ENCODE results near the gene FARSB. TPM values are rescaled to one million over a fixed set of nuclear protein-coding genes. Genes with fewer than 3 reads are reported as not detected.
"Not testable (repeated sequence)": the region's sequence is repeated elsewhere in the genome, so short reads cannot be mapped to it uniquely, and the experiment has no call there.

FARSB gene
- 10 to 100 TPM; 56.3 to 58.5 TPM for total RNA-seq

DNA sequence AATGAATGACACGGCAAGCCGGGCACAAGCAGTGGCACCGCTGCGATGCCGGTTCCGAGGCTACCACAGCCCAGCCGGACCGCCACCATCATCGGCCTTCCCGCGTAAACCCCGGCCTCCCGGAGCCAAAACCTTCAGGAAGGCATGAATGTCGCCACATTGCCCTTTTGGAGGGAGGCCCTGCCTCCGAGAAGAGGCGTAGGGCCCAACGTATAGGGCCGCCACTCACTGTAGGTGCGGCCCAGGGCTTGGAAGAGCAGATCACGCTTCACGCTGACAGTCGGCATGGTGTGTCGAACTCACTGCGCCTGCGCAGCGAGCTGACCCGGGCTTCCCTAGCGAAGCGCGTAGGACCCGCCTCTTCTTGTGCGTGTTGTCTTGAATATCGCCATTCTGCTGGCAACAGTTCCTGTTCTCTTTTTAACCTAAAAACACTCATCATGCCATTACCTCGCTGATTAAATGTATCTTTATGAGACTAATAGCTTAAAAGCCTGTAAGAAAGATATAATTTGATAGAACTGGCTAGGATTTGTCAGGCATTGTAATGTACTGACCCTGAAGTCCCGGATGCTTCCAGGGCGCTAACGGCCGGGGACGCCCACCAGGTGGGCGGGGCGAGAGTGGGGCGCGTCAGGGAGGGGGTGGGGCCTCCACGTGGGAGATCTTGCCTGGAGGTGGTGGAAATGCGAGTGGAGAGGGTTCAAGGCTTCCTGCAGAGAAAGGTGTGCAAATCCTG is at the start of gene FARSB:
Gene FARSB, minus strand, starts transcription at position 306 of the 739 bp plus-strand sequence. Its CDS starts 19 bp downstream, at position 287.
- ChIA-PET CTCF (interaction anchor here (0.6 to 1.2 kb wide), 2 partner anchors 36 to 631 kb away, joined by 3 to 4 read pairs; no protein-coding TSS in a partner anchor), POLR2A (interaction anchor here (0.6 kb wide), 2 partner anchors 207 to 932 kb away, joined by 3 read pairs; no protein-coding TSS in a partner anchor)
- Mint-ChIP-seq H3K4me3 (peak within 1 kb of the TSS; percentile 97), H3K27me3 (no peaks in the 10 kb centered on the region), H3K9me3 (ENCODE audit: low read depth) (no peaks in the 10 kb centered on the region), H3K4me1 (peaks cover 38% of the 10 kb centered on the region), H3K36me3 (ENCODE audit: low read depth) (peaks cover 20% of the 10 kb centered on the region), H3K27ac (peak within 1 kb of the TSS; percentile 95)
- ATAC-seq (peak; percentile 92), DNase-seq (peak; percentile 96)
- intact Hi-C loops (cut with DNase I, micrococcal nuclease) = loop anchor here in 1 of 2 experiments (1.0 to 10.0 kb wide), 10 partner anchors 34 to 1919 kb away; partner anchors contain the start of genes AP1S3, EPHA4 and SGPP2

GRCh38 chr2:222703886-222704285 is 48.0 kb upstream of the FARSB start:
- no peaks in the 10 kb centered on the region for H3K9me3 Mint-ChIP-seq (ENCODE audit: low read depth)
- no peak overlapping the region for H3K4me3 Mint-ChIP-seq
- ChIA-PET CTCF (interaction anchor here (0.7 to 1.6 kb wide), 5 partner anchors 9 to 441 kb away, joined by 3 to 6 read pairs (median 3); no protein-coding TSS in a partner anchor), POLR2A (no interaction called here)
- peaks cover 22% of the 10 kb centered on the region for H3K4me1 Mint-ChIP-seq
- DNase-seq = no peak
- no peak overlapping the region for H3K27ac Mint-ChIP-seq
- H3K36me3 Mint-ChIP-seq (ENCODE audit: low read depth) = no peaks in the 10 kb centered on the region
- peaks cover 23% of the 10 kb centered on the region for H3K27me3 Mint-ChIP-seq
- no peak for ATAC-seq
- intact Hi-C loops (cut with DNase I, micrococcal nuclease) = no loop called here

DNA sequence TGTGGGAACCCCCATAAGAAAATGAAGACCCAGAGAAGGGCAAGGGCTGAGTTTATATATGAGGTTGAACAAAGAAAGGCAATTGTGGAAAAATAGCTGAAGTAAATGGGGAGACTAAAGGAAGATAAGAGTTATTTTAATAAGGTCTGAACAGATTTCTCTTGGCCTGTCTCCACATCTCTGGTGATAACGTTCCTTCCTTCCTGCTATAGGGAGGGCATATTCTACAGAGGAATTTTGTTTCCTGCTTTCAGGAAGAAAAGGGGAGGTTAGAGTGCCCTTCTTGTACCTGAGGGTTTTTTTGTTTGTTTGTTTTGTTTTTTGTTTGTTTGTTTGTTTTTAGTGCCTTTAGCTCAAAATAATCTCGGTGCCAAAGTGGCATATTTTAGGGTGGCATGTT is 47.2 kb upstream of the FARSB start:
- POLR2A ChIA-PET = no interaction called here
- no peak overlapping the region for H3K27ac Mint-ChIP-seq
- H3K9me3 Mint-ChIP-seq (ENCODE audit: low read depth) = no peaks in the 10 kb centered on the region
- H3K4me1 Mint-ChIP-seq = peaks cover 20% of the 10 kb centered on the region
- intact Hi-C loops (cut with DNase I, micrococcal nuclease) = no loop called here
- peaks cover 21% of the 10 kb centered on the region for H3K27me3 Mint-ChIP-seq
- H3K36me3 Mint-ChIP-seq (ENCODE audit: low read depth) = no peaks in the 10 kb centered on the region
- CTCF ChIA-PET = interaction anchor here (0.7 to 1.6 kb wide), 4 partner anchors 8 to 236 kb away, joined by 3 to 6 read pairs (median 4); no protein-coding TSS in a partner anchor
- no peak overlapping the region for H3K4me3 Mint-ChIP-seq
- ATAC-seq (no peak), DNase-seq (no peak)

DNA sequence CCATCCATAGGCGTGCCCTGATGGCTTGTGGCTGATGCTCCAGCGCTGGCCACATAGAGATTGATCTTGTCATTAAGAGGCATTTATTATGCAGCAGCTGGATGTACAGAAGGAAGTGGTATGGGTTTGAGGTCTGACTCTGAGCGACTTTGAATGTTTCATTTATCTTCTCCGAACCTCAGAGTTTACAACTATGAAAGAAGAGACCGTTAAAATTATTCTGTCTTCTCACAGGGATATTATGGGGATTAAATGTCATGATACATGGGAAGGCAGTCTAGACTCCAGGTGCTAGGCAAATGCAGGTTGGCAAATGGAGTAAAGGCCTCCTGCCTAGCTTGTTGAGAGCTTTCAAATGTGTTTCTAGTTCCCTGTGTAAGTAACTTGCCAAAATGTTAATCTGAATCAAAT is 45.8 kb upstream of the FARSB start:
- H3K4me3 Mint-ChIP-seq = no peak overlapping the region
- POLR2A ChIA-PET = no interaction called here
- intact Hi-C loops (cut with DNase I, micrococcal nuclease) = no loop called here
- CTCF ChIA-PET = interaction anchor here (0.7 to 1.2 kb wide), 5 partner anchors 11 to 238 kb away, joined by 3 read pairs; no protein-coding TSS in a partner anchor
- H3K27me3 Mint-ChIP-seq = peaks cover 19% of the 10 kb centered on the region
- DNase-seq (no peak), ATAC-seq (no peak)
- no peaks in the 10 kb centered on the region for H3K9me3 Mint-ChIP-seq (ENCODE audit: low read depth)
- no peak overlapping the region for H3K27ac Mint-ChIP-seq
- H3K36me3 Mint-ChIP-seq (ENCODE audit: low read depth) = no peaks in the 10 kb centered on the region
- H3K4me1 Mint-ChIP-seq = peaks cover 10% of the 10 kb centered on the region

DNA sequence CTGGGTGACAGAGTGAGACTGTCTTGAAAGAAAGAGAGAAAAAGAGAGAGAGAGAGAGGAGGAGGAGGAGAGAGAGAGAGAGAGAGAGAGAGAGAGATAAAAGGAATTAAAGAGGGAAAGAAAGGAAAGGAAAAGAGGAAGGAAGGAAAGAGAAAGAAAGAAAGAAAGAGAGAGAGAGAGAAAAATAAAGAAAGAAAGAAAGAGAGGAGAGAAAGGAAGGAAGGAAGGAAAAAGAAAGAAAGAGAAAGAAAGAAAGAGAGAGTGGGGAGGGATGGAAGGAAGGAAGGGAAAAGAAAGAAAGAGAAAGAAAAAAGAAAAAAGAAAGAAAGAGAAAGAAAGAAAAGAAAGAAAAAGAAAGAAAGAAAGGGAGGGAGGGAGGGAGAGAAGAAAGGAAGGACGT is 45.3 kb upstream of the FARSB start:
- ATAC-seq (no peak), DNase-seq (no peak)
- H3K27ac Mint-ChIP-seq = no peak overlapping the region
- ChIA-PET CTCF (interaction anchor here (0.7 to 1.1 kb wide), 3 partner anchors 10 to 63 kb away, joined by 3 read pairs; no protein-coding TSS in a partner anchor), POLR2A (interaction anchor here (0.6 kb wide), 1 partner anchor 270 kb away, joined by 3 read pairs; no protein-coding TSS in a partner anchor)
- no peaks in the 10 kb centered on the region for H3K36me3 Mint-ChIP-seq (ENCODE audit: low read depth)
- no peaks in the 10 kb centered on the region for H3K9me3 Mint-ChIP-seq (ENCODE audit: low read depth)
- no peak overlapping the region for H3K4me3 Mint-ChIP-seq
- intact Hi-C loops (cut with DNase I, micrococcal nuclease) = no loop called here
- peaks cover 10% of the 10 kb centered on the region for H3K4me1 Mint-ChIP-seq
- peaks cover 19% of the 10 kb centered on the region for H3K27me3 Mint-ChIP-seq

DNA sequence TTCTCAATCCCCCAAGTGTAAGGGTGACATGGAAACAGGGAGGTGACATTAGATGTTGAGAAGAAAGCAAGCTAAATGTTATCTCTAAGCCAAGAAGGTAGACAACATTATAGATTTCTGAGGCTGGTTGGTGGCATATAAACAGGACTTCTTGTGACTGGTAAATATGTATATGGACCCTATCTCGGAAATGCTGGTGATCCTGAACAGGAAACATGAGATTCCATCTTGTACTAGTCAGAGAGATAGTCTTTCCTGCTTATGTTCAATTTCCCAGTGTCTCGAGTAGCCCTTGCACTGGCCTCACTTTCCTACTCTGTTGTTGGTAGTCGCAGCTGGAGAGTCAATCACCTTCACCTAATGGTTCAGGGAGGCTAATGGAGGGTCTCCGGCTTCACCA is 42.4 kb upstream of the FARSB start:
- DNase-seq (no peak), ATAC-seq (no peak)
- POLR2A ChIA-PET = no interaction called here
- Mint-ChIP-seq H3K27me3 (peaks cover 18% of the 10 kb centered on the region), H3K4me1 (peaks cover 10% of the 10 kb centered on the region), H3K9me3 (ENCODE audit: low read depth) (no peaks in the 10 kb centered on the region), H3K27ac (no peak overlapping the region), H3K4me3 (no peak overlapping the region), H3K36me3 (ENCODE audit: low read depth) (no peaks in the 10 kb centered on the region)
- intact Hi-C loops (cut with DNase I, micrococcal nuclease) = no loop called here
- CTCF ChIA-PET = interaction anchor here (1.7 kb wide), 1 partner anchor 9 kb away, joined by 5 read pairs; no protein-coding TSS in a partner anchor

GRCh38 chr2:222693837-222694236 is 37.9 kb upstream of the FARSB start:
- Mint-ChIP-seq H3K4me1 (peaks cover 8% of the 10 kb centered on the region), H3K27ac (no peak overlapping the region), H3K27me3 (no peaks in the 10 kb centered on the region), H3K36me3 (ENCODE audit: low read depth) (no peaks in the 10 kb centered on the region), H3K4me3 (no peak overlapping the region), H3K9me3 (ENCODE audit: low read depth) (no peaks in the 10 kb centered on the region)
- intact Hi-C loops (cut with DNase I, micrococcal nuclease) = loop anchor here in 1 of 2 experiments (1.0 kb wide), 1 partner anchor 209 kb away; no protein-coding TSS in a partner anchor
- ATAC-seq (peak; percentile 47), DNase-seq (no peak)
- ChIA-PET POLR2A (no interaction called here), CTCF (no interaction called here)

DNA sequence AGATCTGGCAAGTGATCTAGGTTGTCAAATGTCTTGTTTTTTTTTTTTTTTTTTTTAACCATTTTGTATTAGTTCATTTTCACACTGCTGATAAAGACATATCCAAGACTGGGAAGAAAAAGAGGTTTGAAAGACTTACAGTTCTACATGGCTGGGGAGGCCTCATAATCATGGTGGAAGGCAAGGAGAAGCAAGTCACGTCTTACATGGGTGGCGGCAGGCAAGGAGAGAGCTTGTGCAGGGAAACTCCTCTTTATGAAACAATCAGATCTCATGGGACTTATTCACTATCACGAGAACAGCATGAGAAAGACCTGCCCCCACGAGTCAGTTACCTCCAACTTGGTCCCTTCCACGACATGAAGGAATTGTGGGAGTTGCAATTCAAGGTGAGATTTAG is 37.5 kb upstream of the FARSB start:
- H3K27me3 Mint-ChIP-seq; DNase-seq; ATAC-seq; H3K36me3 Mint-ChIP-seq (ENCODE audit: low read depth); intact Hi-C loops (cut with DNase I, micrococcal nuclease); H3K4me3 Mint-ChIP-seq; H3K27ac Mint-ChIP-seq; H3K9me3 Mint-ChIP-seq (ENCODE audit: low read depth); H3K4me1 Mint-ChIP-seq; POLR2A ChIA-PET; CTCF ChIA-PET: not testable (repeated sequence)

- POLR2A ChIA-PET = interaction anchor here (0.6 kb wide), 1 partner anchor 53 kb away, joined by 3 read pairs; no protein-coding TSS in a partner anchor
- CTCF ChIA-PET = interaction anchor here (0.5 to 3.4 kb wide), 32 partner anchors 9 to 281 kb away, joined by 3 to 19 read pairs (median 4); partner anchors contain the start of gene FARSB
- intact Hi-C loops (cut with DNase I, micrococcal nuclease) = loop anchor here in 1 of 2 experiments (1.0 kb wide), 3 partner anchors 34 to 249 kb away; partner anchors contain the start of gene FARSB
- Mint-ChIP-seq H3K4me3 (no peak overlapping the region), H3K36me3 (ENCODE audit: low read depth) (no peaks in the 10 kb centered on the region), H3K27me3 (no peaks in the 10 kb centered on the region), H3K9me3 (ENCODE audit: low read depth) (no peaks in the 10 kb centered on the region), H3K4me1 (peaks cover 8% of the 10 kb centered on the region), H3K27ac (no peak overlapping the region)
- ATAC-seq = peak; percentile 96
- DNase-seq = peak; percentile 88
Observed at GRCh38 chr2:222690564-222691200, 34.8 kb upstream of the FARSB start.

DNA sequence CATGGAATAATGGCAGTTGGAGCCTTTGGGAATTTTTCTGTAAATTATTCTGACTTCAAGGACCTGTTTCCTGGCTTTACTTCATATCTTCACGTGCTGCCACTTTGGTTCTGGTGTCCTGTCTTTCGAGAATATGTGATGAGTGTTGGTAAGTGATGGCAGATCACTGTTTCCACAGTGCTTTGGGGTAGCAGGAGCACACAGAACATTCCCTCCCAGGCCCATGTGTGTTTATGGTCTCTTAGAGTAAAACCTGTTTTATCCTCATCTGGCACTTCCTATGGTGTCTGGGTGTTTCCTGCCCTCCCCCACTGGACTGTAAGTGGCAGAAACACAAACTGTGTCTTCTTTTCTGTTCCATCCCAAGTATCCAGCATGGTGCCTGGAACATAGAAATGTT is 33.4 kb upstream of the FARSB start:
- peaks cover 8% of the 10 kb centered on the region for H3K4me1 Mint-ChIP-seq
- H3K27ac Mint-ChIP-seq = no peak overlapping the region
- DNase-seq = no peak
- ChIA-PET CTCF (interaction anchor here (0.7 to 2.5 kb wide), 6 partner anchors 18 to 217 kb away, joined by 3 to 19 read pairs (median 6); no protein-coding TSS in a partner anchor), POLR2A (no interaction called here)
- H3K9me3 Mint-ChIP-seq (ENCODE audit: low read depth) = no peaks in the 10 kb centered on the region
- H3K4me3 Mint-ChIP-seq = no peak overlapping the region
- H3K27me3 Mint-ChIP-seq = no peaks in the 10 kb centered on the region
- intact Hi-C loops (cut with DNase I, micrococcal nuclease) = no loop called here
- ATAC-seq = no peak
- no peaks in the 10 kb centered on the region for H3K36me3 Mint-ChIP-seq (ENCODE audit: low read depth)

- no peaks in the 10 kb centered on the region for H3K9me3 Mint-ChIP-seq (ENCODE audit: low read depth)
- no peaks in the 10 kb centered on the region for H3K36me3 Mint-ChIP-seq (ENCODE audit: low read depth)
- no peak for DNase-seq
- CTCF ChIA-PET = interaction anchor here (0.7 to 2.5 kb wide), 5 partner anchors 21 to 217 kb away, joined by 3 to 11 read pairs (median 3); no protein-coding TSS in a partner anchor
- H3K4me3 Mint-ChIP-seq = no peak overlapping the region
- no peaks in the 10 kb centered on the region for H3K27me3 Mint-ChIP-seq
- intact Hi-C loops (cut with DNase I, micrococcal nuclease) = no loop called here
- no peak overlapping the region for H3K27ac Mint-ChIP-seq
- peaks cover 8% of the 10 kb centered on the region for H3K4me1 Mint-ChIP-seq
- POLR2A ChIA-PET = no interaction called here
- ATAC-seq = no peak
Observed at GRCh38 chr2:222688917-222689316, 33.0 kb upstream of the FARSB start.
